ENCODE measurements around the gene U2AF2. TPM values are rescaled to one million over a fixed set of nuclear protein-coding genes. Genes with fewer than 3 reads are reported as not detected.

U2AF2 gene
- total and polyA plus RNA-seq, 2 of the 4 experiments (the other 2 are of a cell fraction): 120 to 260 TPM

- ChIA-PET POLR2A (ENCODE audit: unreplicated experiment) (no interaction called here), CTCF (no interaction called here)
- H3K23ac ChIP-seq (ENCODE audit: low read depth, low read length): no peak overlapping the region
- H2AK9ac ChIP-seq (replicated peaks; ENCODE audit: low read depth, low read length, poor library complexity): no peak overlapping the region
- ATAC-seq (ENCODE audit: low read depth) (no peak), DNase-seq (no peak)
- TF ChIP-seq SMC3 (IDR thresholded peaks at IDR 0.05; ENCODE audit: low read depth, low read length): no peak
- no peak for TF ChIP-seq RAD21 (IDR thresholded peaks at IDR 0.05; ENCODE audit: low read length)
- no peak for TF ChIP-seq RCOR1 (IDR thresholded peaks at IDR 0.05; ENCODE audit: insufficient replicate concordance, low read length)
- TF ChIP-seq POLR2A (IDR thresholded peaks at IDR 0.05; ENCODE audit: low read depth, low read length): no peak
- no peak for TF ChIP-seq RFX5 (IDR thresholded peaks at IDR 0.05; ENCODE audit: low read depth, low read length)
- TF ChIP-seq NFE2L2 (IDR thresholded peaks at IDR 0.05; ENCODE audit: low read depth, low read length): no peak
- no peak for TF ChIP-seq CTCF (conservative IDR thresholded peaks at IDR 0.05; ENCODE audit: low read depth, low read length)
- TF ChIP-seq MAZ (IDR thresholded peaks at IDR 0.05; ENCODE audit: borderline replicate concordance, low read depth, low read length): no peak
- TF ChIP-seq ELK1 (IDR thresholded peaks at IDR 0.05; ENCODE audit: borderline replicate concordance, low read depth, low read length): no peak
- no peak for TF ChIP-seq MXI1 (IDR thresholded peaks at IDR 0.05; ENCODE audit: borderline replicate concordance, low read depth, low read length)
- TF ChIP-seq FOS (IDR thresholded peaks at IDR 0.05; ENCODE audit: low read depth, low read length): no peak
- no peak for TF ChIP-seq USF2 (IDR thresholded peaks at IDR 0.05; ENCODE audit: low read depth, low read length)
- H2BK5ac ChIP-seq (ENCODE audit: low read depth, low read length, poor library complexity, severe bottlenecking): no peak overlapping the region
- H3K9me1 ChIP-seq (ENCODE audit: insufficient read depth, low read length): peaks cover 9% of the 10 kb centered on the region
- no peak overlapping the region for H3K4ac ChIP-seq (ENCODE audit: low read depth, low read length)
- H3K18ac ChIP-seq (ENCODE audit: low read depth, low read length): no peak overlapping the region
- no peak overlapping the region for H2BK15ac ChIP-seq (ENCODE audit: low read depth, low read length)
- no peak overlapping the region for H2AK5ac ChIP-seq (ENCODE audit: low read depth, low read length)
- BruUV-seq (replicated peaks): no TSS peak
- H3K4me1 ChIP-seq (ENCODE audit: control insufficient read depth, insufficient read depth, low read length): peaks cover under 1% of the 10 kb centered on the region; the same call in 1 of the 2 replicates
- H4K20me1 ChIP-seq (ENCODE audit: insufficient read depth, low read length): peaks cover 25% of the 10 kb centered on the region
- in situ Hi-C loops (cut with MboI; ENCODE audit: low sequenced_read_pairs): no loop called here
- H2BK20ac ChIP-seq (ENCODE audit: low read depth, low read length): no peak overlapping the region
- no peak overlapping the region for H3K27ac ChIP-seq (ENCODE audit: insufficient read depth, low read length)
- WGBS, 2 experiments (ENCODE audit: extremely low coverage in 2 of 2, insufficient read length in 1 of 2): 96% methylated on average over 10 of the region's 27 CpGs; no CpG with 5 or more reads in 1 of the 2 experiments
- no peaks in the 10 kb centered on the region for H3K27me3 ChIP-seq (ENCODE audit: control insufficient read depth, insufficient read depth, low read length)
- H3K79me1 ChIP-seq (ENCODE audit: low read depth in 1 of 2, low read length in 2 of 2): peaks cover 37 to 59% of the 10 kb centered on the region in 2 experiments
- dilution Hi-C loops (cut with HindIII; ENCODE audit: low sequenced_read_pairs, unreplicated experiment): no loop called here
- no peak overlapping the region for H3K4me3 ChIP-seq (ENCODE audit: insufficient read depth, low read depth, low read length)
- intact Hi-C loops (cut with micrococcal nuclease): no loop called here
- peaks cover 48% of the 10 kb centered on the region for H3K36me3 ChIP-seq (ENCODE audit: control insufficient read depth, insufficient read depth, low read length)
- no peak overlapping the region for H4K5ac ChIP-seq (ENCODE audit: low read depth, low read length)
- H3K9ac ChIP-seq (ENCODE audit: low read depth, low read length): no peak overlapping the region
- H3K4me2 ChIP-seq (ENCODE audit: low read depth, low read length): no peak overlapping the region
- H3K14ac ChIP-seq (replicated peaks; ENCODE audit: low read depth, low read length): no peak overlapping the region
- no peak overlapping the region for H2AFZ ChIP-seq (replicated peaks; ENCODE audit: low read length, poor library complexity)
- H4K8ac ChIP-seq (ENCODE audit: low read depth in 2 of 2, low read length in 2 of 2): no peak overlapping the region
- peaks cover 5% of the 10 kb centered on the region; the same call in 1 of the 2 replicates for H3K9me3 ChIP-seq (ENCODE audit: control insufficient read depth, insufficient read depth, low read length)
- no peak overlapping the region for H4K91ac ChIP-seq (ENCODE audit: insufficient read depth, low read depth, low read length)
- H3K56ac ChIP-seq (ENCODE audit: extremely low read depth, insufficient read depth, low read length): no peak overlapping the region
- H2BK120ac ChIP-seq (ENCODE audit: low read depth, low read length): no peak overlapping the region
These were observed 41.4 kb upstream of the U2AF2 start for GRCh38 chr19:55613396-55613795.
